IMR-90 (cell line): ENCODE data around the gene COL12A1. TPM values are rescaled to one million over a fixed set of nuclear protein-coding genes. Genes with fewer than 3 reads are reported as not detected.

Experiments used
- ATAC-seq: fragments of 200-7000 bp; cut with Tn5 transposase; 2 replicates; pipeline ENCODE4 v1.9.1; 2020; ENCODE audit warnings: low read depth, mild to moderate bottlenecking, moderate library complexity
- BruUV-seq: library from RNA; stranded (reverse); fragments of 400-500 nt; replicated peaks from 2 replicates; lab custom pipeline; 2021; lab: Mats Ljungman, UMichigan
- CTCF ChIA-PET: fragments of 300-600 bp; formaldehyde crosslinking; extraction: SDS; loops from one replicate; lab custom pipeline; 2021; ENCODE audit warnings: antibody characterized with exemption; lab: Yijun Ruan, JAX
- POLR2A ChIA-PET: fragments of 300-600 bp; sonication (Branson Sonifier 250); formaldehyde crosslinking; loops from one replicate; lab custom pipeline; 2022; ENCODE audit warnings: antibody characterized with exemption; ENCODE audit not compliant: unreplicated experiment; lab: Charles Lee
- DNase-seq: peaks from one replicate; pipeline ENCODE4 v3.0.0; 2013
- H2AFZ ChIP-seq: replicated peaks from 2 replicates; pipeline ENCODE3; 2013; ENCODE audit warnings: low read length, mild to moderate bottlenecking; ENCODE audit not compliant: poor library complexity
- H2AK5ac ChIP-seq: 2 replicates; pipeline ENCODE4 v1.6.1; 2013; ENCODE audit warnings: low read depth, low read length, inconsistent platforms
- H2AK9ac ChIP-seq: replicated peaks from 2 replicates; pipeline ENCODE3; 2013; ENCODE audit warnings: mild to moderate bottlenecking, low read depth, low read length, moderate library complexity; ENCODE audit not compliant: poor library complexity
- H2BK120ac ChIP-seq: 2 replicates; pipeline ENCODE4 v1.6.1; 2013; ENCODE audit warnings: low read depth, low read length, inconsistent platforms
- H2BK15ac ChIP-seq: 3 replicates; pipeline ENCODE4 v1.6.1; 2013; ENCODE audit warnings: low read depth, low read length, inconsistent platforms
- H2BK20ac ChIP-seq: 2 replicates; pipeline ENCODE4 v1.6.1; 2013; ENCODE audit warnings: low read depth, mild to moderate bottlenecking, inconsistent platforms, low read length, moderate library complexity
- H2BK5ac ChIP-seq: 2 replicates; pipeline ENCODE4 v1.6.1; 2013; ENCODE audit warnings: mild to moderate bottlenecking, low read depth, low read length, inconsistent platforms; ENCODE audit not compliant: poor library complexity, severe bottlenecking
- H3K14ac ChIP-seq: replicated peaks from 2 replicates; pipeline ENCODE4 v1.6.1; 2013; ENCODE audit warnings: low read depth, low read length, inconsistent platforms
- H3K18ac ChIP-seq: 2 replicates; pipeline ENCODE4 v1.6.1; 2013; ENCODE audit warnings: low read depth, low read length, control low read depth
- H3K23ac ChIP-seq: 2 replicates; pipeline ENCODE4 v1.6.1; 2013; ENCODE audit warnings: low read depth, low read length, inconsistent platforms
- H3K27ac ChIP-seq: 2 replicates; pipeline ENCODE4 v1.5.1; 2013; ENCODE audit warnings: mild to moderate bottlenecking, control low read depth, low read length; ENCODE audit not compliant: insufficient read depth
- H3K27me3 ChIP-seq: 2 replicates; pipeline ENCODE4 v1.6.1; 2013; ENCODE audit warnings: low read length; ENCODE audit not compliant: control insufficient read depth, insufficient read depth
- H3K36me3 ChIP-seq: 2 replicates; pipeline ENCODE4 v1.6.1; 2013; ENCODE audit warnings: low read length, mixed read lengths; ENCODE audit not compliant: control insufficient read depth, insufficient read depth
- H3K4ac ChIP-seq: 2 replicates; pipeline ENCODE4 v1.6.1; 2013; ENCODE audit warnings: low read depth, low read length, inconsistent platforms
- H3K4me1 ChIP-seq: 2 replicates; pipeline ENCODE4 v1.6.1; 2013; ENCODE audit warnings: low read length, mixed read lengths; ENCODE audit not compliant: control insufficient read depth, insufficient read depth
- H3K4me2 ChIP-seq: 2 replicates; pipeline ENCODE4 v1.6.1; 2013; ENCODE audit warnings: low read depth, mild to moderate bottlenecking, control low read depth, low read length, moderate library complexity
- H3K4me3 ChIP-seq: 2 replicates; pipeline ENCODE4 v1.5.1; 2013; ENCODE audit warnings: low read depth, mild to moderate bottlenecking, control low read depth, low read length, moderate library complexity; ENCODE audit not compliant: insufficient read depth
- H3K56ac ChIP-seq: 2 replicates; pipeline ENCODE4 v1.6.1; 2013; ENCODE audit warnings: low read length, inconsistent platforms; ENCODE audit not compliant: insufficient read depth; ENCODE audit errors: extremely low read depth
- H3K79me1 ChIP-seq, 2 experiments: 2 replicates each; pipeline ENCODE4 v1.6.1; 2013; ENCODE audit warnings: low read length in 2 of 2, inconsistent platforms in 1 of 2, low read depth in 1 of 2
- H3K9ac ChIP-seq: 2 replicates; pipeline ENCODE4 v1.6.1; 2013; ENCODE audit warnings: low read depth, low read length, control low read depth
- H3K9me1 ChIP-seq: 2 replicates; pipeline ENCODE4 v1.6.1; 2013; ENCODE audit warnings: low read length, inconsistent platforms; ENCODE audit not compliant: insufficient read depth
- H3K9me3 ChIP-seq: 2 replicates; pipeline ENCODE4 v1.6.1; 2013; ENCODE audit warnings: low read length; ENCODE audit not compliant: control insufficient read depth, insufficient read depth
- H4K20me1 ChIP-seq: 2 replicates; pipeline ENCODE4 v1.6.1; 2013; ENCODE audit warnings: low read length, inconsistent platforms; ENCODE audit not compliant: insufficient read depth
- H4K5ac ChIP-seq: 2 replicates; pipeline ENCODE4 v1.6.1; 2013; ENCODE audit warnings: mild to moderate bottlenecking, low read depth, low read length, control low read depth
- H4K8ac ChIP-seq, 2 experiments: 2 replicates each; pipeline ENCODE4 v1.6.1; 2013; ENCODE audit warnings: low read depth in 2 of 2, low read length in 2 of 2, control low read depth in 1 of 2, inconsistent platforms in 1 of 2
- H4K91ac ChIP-seq: 2 replicates; pipeline ENCODE4 v1.6.1; 2013; ENCODE audit warnings: low read depth, low read length, inconsistent platforms; ENCODE audit not compliant: insufficient read depth
- MAFK ChIP-seq: IDR thresholded peaks from 2 replicates; pipeline ENCODE4 v1.6.1; 2012; ENCODE audit warnings: low read depth, low read length, improper control_type of control experiment
- MAZ ChIP-seq: IDR thresholded peaks from 2 replicates; pipeline ENCODE4 v1.6.1; 2012; ENCODE audit warnings: low read depth, mild to moderate bottlenecking, low read length, improper control_type of control experiment, moderate library complexity, borderline replicate concordance
- MXI1 ChIP-seq: IDR thresholded peaks from 2 replicates; pipeline ENCODE4 v1.6.1; 2012; ENCODE audit warnings: low read depth, mild to moderate bottlenecking, low read length, moderate library complexity, borderline replicate concordance
- RFX5 ChIP-seq: IDR thresholded peaks from 2 replicates; pipeline ENCODE4 v1.8.0; 2012; ENCODE audit warnings: low read depth, mild to moderate bottlenecking, low read length, moderate library complexity
- SMC3 ChIP-seq: fragments of 150-350 bp; IDR thresholded peaks from 2 replicates; pipeline ENCODE4 v1.6.1; 2016; ENCODE audit warnings: low read depth, mild to moderate bottlenecking, antibody characterized with exemption, low read length, moderate library complexity
- WGBS, 2 experiments: methylation state at CpG; one replicate each; pipeline versions ENCODE4 v1.1.5 to v1.1.7; 2013; ENCODE audit warnings: missing lambda C conversion rate in 2 of 2; ENCODE audit not compliant: insufficient read length in 1 of 2; ENCODE audit errors: extremely low coverage in 2 of 2; 5-methylcytosine and 5-hydroxymethylcytosine counted together
- dilution Hi-C: fragments of 300-500 bp; cut with HindIII; formaldehyde crosslinking; loops from one replicate; pipeline ENCODE4 v1.14.3; 2018; ENCODE audit warnings: low sequenced_read_pairs; ENCODE audit not compliant: unreplicated experiment
- in situ Hi-C: fragments of 300-500 bp; cut with MboI; formaldehyde crosslinking; loops from 3 replicates; pipeline ENCODE4 v1.14.3; 2019; ENCODE audit warnings: low sequenced_read_pairs, inconsistent platforms, mixed read lengths
- intact Hi-C: fragments of 100-400 bp; cut with micrococcal nuclease; formaldehyde crosslinking; loops from 2 replicates; pipeline ENCODE4 v1.10.0; 2022
- polyA plus RNA-seq, 3 experiments: library from polyadenylated mRNA; depleted of rRNA; stranded (reverse); fragments of >200 nt; gene quantifications; 2 replicates each; pipeline ENCODE4 v1.2.3, GENCODE V29; 2012; ENCODE audit warnings: low replicate concordance in 1 of 3
- total RNA-seq: library from RNA; depleted of rRNA; stranded (reverse); fragments of >200 nt; gene quantifications from 2 replicates; pipeline ENCODE4 v1.2.3, GENCODE V29; 2012

Gene COL12A1
- total and polyA plus RNA-seq, 2 of the 4 experiments (the other 2 are of a cell fraction) = 350 to 452 TPM

DNA sequence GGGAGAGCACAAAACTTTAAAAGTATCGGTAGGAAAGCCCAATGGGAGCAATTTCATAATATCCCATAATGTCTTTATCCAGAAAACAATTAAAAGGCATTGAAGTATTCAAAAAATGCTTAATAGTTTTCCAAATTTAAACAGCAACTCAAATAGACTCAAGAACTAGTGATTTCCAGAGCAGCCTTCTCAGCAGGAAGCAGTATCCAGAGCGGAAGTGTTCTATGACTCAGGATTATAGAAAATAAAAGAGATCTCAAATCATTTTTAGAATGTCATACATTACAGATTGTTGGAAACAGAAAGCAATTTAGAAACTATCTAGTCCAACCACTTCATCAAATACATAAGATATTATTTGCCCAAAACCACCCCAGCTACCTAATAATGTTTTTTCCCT, 79.3 kb downstream of the COL12A1 start:
- Histone ChIP-seq H3K9ac (no peak overlapping the region), H4K20me1 (peaks cover 4% of the 10 kb centered on the region; the same call in 1 of the 2 replicates), H2AK9ac (no peak overlapping the region), H3K14ac (no peak overlapping the region), H2BK15ac (no peak overlapping the region), H3K18ac (no peak overlapping the region), H3K27me3 (no peaks in the 10 kb centered on the region), H3K4me2 (no peak overlapping the region), H3K9me1 (peaks cover 9% of the 10 kb centered on the region), H4K8ac (no peak overlapping the region), H2BK120ac (no peak overlapping the region), H3K56ac (no peak overlapping the region), H2AK5ac (no peak overlapping the region), H3K23ac (no peak overlapping the region), H2BK20ac (no peak overlapping the region), H3K27ac (no peak overlapping the region), H3K4ac (no peak overlapping the region), H3K4me3 (no peak overlapping the region), H3K4me1 (peaks cover 17% of the 10 kb centered on the region), H3K36me3 (peaks cover 66% of the 10 kb centered on the region), H2BK5ac (peak overlapping the region; percentile 50), H3K79me1 (peaks cover 18 to 61% of the 10 kb centered on the region in 2 experiments), H2AFZ (no peak overlapping the region), H4K91ac (no peak overlapping the region), H4K5ac (no peak overlapping the region), H3K9me3 (no peaks in the 10 kb centered on the region)
- dilution Hi-C loops (no loop called here), in situ Hi-C loops (no loop called here), intact Hi-C loops (no loop called here)
- POLR2A ChIA-PET = no interaction called here
- ATAC-seq (no peak), DNase-seq (no peak)
- no CpG with 5 or more reads among the region's 2 CpGs for WGBS, 2 experiments
- no TSS peak for BruUV-seq
- TF ChIP-seq MXI1 (no peak), SMC3 (no peak), RFX5 (no peak), MAFK (no peak), MAZ (no peak)
- CTCF ChIA-PET = interaction anchor here (0.7 to 1.1 kb wide), 2 partner anchors 12 to 54 kb away, joined by 3 read pairs; no protein-coding TSS in a partner anchor
